NOMO-1 treated with DMSO at 0.1 percent for 48 hours (cell line): ENCODE data around the gene POLR3C.
A peak's percentile ranks its signal among the peaks of the same experiment; 100 is the strongest.

ENCODE experiments used
- DNase-seq: peaks from one replicate; lab custom pipeline; 2025; ENCODE audit not compliant: unreplicated experiment; lab: John Stamatoyannopoulos, UW

Gene POLR3C

GRCh38 chr1:145868232-145868631 is 44.2 kb downstream of the POLR3C start:
- DNase-seq = no peak

DNA sequence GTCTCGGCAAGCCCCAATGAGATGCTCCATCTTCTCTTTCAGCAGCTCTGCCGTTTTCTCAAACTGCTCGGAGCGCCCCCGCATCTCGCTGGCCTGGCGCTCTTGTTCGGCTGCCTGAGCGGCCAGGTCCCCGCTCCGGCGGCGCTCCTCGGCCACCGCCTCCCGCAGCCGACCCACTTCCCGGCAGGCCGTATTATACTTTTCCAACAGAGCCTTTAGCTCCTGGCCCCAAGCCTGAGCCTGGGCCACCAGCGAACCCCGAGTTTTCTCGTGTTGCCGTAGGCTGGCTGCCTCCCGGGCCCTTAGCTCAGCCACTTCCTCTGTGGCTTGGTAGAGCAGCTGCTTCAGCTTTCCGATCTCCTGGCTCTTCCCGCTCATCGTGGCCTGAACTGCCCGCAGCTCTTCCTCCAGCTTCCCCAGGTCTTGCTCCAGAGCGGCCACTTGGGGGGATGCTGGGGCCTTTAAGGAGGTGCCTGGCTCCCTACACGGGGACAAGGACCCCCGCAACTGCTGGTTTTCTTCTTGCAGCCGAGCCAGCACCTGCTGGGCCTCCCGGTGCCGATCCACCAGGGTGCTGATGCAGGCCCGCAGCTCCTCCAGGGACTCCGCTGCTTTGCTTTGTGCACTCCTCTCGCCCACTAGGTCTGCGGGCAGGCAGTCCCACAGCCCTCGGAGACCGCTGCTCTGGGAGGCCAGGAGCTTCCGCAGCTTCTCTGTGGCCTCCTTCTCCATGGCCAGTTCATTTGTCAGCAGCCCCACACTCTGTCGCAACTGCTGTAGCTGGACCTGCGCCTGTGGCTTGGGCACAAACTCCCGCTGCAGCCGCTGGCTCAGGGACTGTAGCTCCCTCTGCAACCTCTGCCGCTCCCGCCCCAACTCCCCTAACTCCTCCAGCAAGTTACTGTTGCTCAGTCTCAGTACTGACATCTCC is 48.3 kb downstream of the POLR3C start:
- DNase-seq = peak; percentile 54

DNA sequence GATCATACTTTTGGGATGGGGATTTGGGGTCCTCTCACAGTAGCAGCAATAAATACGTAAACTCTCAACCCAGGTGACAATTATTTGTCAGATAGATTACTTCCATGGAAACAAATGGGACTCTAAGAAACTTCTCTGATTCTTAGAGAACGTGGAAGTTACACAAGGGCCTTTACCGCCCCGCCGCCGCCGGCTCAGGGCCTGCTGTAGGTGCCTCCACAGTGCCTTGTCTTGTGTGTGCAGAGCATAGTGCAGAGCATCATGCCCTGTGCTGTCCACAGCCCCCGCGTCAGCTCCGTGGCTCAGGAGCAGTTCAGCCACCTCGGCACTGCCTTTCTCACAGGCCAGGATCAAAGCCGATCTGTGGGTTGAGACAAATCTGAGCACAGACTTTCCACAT is 50.6 kb downstream of the POLR3C start:
- DNase-seq = no peak

DNA sequence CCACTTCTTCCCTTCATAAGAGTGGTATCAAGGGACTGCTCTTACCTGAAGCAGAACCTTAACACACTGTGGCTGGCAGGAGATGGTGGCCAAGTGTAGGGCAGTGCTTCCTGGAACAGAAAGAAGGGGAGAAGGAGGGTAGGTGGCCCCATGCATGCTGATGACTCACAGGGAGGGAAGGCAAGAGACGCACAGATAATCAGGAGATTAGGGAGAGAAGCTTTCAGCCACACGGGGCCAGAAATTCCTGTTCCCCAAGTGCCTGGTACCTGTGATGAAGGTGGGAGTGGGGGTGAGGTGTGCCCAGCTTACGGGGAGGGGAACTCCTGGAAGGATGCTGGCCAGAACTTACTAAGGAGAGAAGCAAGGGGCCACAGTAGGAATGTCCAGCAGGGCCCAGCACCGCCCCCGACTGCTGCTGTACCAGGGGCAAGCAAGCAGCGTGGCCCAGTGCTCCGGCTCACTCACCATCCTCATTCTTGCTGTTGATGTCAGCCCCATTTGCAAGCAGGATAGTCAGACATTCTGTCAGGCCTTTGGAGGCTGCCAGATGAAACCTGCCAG is 54.0 kb downstream of the POLR3C start:
- DNase-seq = no peak

- DNase-seq = no peak
These were observed 54.7 kb downstream of the POLR3C start for GRCh38 chr1:145878724-145879123.

DNA sequence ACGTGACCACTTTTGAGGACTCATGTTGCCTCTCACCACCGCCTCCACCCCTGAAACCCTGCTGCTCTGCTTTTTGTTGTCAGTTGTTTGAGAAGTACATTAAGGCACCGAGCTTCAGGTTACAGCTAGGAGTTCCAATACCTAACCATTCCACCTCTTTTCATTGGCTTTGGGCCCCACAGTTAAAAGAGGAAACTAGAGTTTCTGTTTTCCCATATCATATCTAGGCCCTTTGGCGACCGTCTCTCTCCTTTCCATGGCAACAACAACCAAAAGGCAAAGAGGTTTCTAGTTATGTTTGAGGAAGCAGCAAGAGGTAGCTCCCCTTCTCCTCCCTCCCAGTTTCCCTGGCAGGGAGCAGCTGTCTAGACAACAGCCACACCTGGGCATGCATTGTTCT is 55.8 kb downstream of the POLR3C start:
- no peak for DNase-seq

GRCh38 chr1:145884675-145885074 is 60.7 kb downstream of the POLR3C start:
- DNase-seq = no peak

- DNase-seq = peak; percentile 63
These were observed 61.8 kb downstream of the POLR3C start, which contains the start of gene ANKRD35 for GRCh38 chr1:145885738-145886287. TSS of gene ANKRD35 (minus strand) at chr1:145885866. CDS start at chr1:145885758, 108 bp downstream.

DNA sequence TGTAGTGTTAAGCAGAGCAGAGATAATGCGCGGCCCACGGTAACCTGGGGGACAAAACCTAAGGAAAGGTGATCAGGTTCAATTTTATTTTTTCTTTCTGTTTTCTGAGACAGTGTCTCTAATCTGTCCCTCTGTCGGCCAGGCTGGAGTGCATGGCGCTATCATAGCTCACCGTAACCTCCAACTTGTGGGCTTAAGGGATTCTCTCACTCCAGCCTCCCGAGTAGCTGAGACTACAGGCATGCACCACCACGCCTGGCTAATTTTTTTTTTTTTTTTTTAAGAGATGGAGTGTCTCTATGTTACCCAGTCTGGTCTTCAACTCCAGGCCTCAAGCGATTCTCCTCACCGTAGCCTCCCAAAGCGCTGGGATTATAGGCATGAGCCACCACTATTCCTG is 62.4 kb downstream of the POLR3C start:
- DNase-seq = no peak

DNA sequence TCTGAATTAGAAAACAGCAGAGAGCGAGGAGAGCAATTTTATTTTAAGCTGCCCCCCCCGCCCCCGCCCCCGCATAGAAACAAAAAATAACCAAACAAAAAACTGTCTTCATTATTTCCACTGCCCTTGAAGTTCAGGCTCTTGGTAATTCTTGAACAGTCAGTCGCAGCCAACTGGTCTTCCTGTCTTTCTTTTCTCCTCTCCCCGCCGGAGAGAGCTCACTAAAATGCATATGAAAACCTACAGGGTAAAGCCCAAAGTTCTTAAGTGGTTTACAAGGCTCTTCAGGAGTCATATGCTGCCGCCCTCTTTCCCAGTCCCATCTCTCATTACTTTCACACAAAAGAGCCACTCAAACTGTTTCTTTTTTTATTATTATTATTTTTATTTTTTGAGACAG is 62.8 kb downstream of the POLR3C start:
- DNase-seq = no peak

DNA sequence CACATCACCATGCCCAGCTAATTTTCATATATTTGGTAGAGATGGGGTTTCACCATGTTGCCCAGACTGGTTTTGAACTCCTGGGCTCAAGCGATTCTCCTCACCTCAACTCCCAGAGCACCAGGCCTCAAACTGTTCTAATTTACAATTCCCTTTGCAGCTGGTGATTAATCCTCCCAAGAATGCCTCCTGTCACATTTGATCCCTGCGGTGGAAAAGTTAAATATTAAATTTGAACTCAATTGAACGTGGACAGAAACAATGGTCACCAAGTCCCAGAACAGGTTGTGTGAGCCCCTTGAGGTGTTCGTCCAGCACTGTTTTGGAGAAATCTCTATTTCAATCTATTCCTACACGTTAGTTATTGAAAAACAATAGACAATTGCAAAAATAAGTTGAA is 63.6 kb downstream of the POLR3C start:
- DNase-seq = no peak

GRCh38 chr1:145889722-145890121 is 65.7 kb downstream of the POLR3C start:
- no peak for DNase-seq

DNA sequence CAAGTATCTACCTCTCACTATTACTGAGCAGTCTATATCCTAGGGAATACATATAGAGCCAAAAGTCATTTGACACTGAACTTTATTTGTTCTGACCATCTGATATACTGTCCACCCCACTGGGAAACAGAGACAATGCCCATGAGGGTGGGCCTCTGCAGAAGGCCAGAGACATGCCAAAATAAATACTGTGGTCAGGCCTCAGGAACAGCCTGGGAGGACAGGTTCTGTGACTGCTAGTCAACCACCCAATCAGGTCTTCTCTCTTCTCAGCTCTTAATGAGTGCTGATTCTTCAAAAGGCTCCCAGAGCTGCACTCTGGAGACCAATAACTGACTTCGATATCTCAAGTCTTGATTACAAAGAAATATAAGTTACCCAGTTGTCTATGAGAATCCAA is 67.1 kb downstream of the POLR3C start:
- no peak for DNase-seq

DNA sequence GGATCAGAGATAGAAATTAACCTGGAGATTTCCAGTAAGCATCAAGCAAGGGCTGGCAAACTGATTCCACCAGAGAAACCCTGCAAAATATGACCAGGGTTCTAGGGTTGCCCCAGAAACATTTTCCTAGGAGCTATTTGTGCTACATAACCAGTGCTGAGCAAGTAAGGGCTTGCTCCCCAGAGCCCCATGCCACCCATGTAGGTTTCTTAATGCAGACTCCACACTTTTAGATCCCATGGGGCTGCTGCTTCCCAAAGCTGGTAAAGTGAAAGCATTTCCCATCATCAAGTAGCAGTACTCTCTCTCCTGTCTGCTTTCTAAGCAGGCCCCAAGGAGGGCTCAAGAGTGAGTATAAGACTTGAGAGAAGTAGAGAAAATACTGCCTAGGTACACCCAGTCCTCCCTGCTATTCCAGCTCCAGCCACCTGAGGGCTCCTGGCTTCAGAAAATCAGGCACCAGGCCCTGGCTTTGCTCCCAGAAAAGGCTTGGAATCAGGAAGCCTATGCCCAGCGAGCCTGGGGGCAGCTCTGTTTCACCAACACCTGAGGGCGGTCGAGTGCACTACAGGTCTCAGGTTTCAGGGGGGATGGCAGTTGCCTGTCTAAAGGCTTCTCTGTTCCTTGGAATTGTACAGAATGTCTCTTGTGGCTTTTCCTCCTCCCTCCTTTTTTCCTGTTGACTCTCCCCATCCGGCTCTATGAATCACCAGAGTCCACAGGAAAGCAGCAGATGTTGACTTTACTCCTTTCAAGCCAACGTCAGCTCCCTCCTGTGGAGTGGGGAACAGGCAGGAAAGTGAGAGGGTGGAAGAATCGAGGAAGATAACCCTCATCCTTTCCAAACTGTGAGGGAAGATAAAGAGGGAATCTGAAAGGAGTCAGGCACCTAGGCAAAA is 67.8 kb downstream of the POLR3C start:
- DNase-seq = peak; percentile 30

DNA sequence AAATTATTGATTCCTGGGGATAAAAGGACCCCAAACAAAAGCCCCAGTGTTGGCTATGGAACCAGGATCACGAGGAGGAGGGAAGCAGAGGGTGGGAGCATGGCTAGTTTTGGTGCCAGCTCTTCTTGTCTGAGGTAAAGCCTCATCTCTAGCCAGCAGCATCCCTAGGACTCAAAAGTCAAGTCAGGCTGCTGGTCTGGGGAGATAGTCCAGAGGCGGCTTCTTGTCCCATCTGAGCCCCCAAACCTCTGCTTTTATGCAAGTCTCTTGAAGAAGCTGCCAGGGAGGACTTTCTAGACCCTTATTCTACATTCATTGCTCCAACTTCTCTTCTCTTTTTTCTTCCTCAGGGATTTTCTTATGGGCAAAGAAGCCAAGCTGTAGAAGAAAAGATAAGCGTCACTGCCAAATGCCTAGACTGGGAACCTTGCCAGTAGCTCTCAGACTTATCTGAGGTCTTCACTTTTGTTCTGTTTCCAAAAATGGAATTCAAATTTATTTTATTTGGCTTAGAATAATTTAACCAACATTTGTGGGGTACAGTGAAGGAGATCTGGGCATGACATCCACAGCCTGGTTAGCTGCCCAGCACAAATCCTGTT is 68.6 kb downstream of the POLR3C start:
- DNase-seq = no peak

- DNase-seq = no peak
These were observed 69.5 kb downstream of the POLR3C start for GRCh38 chr1:145893306-145894055.
